Lower lobe of right lung (tissue), 2 donors: ENCODE results near the gene KRTAP13-1. TPM values are rescaled to one million over a fixed set of nuclear protein-coding genes. Genes with fewer than 3 reads are reported as not detected.

Experiments used
- ATAC-seq, 2 donors: fragments of 200-7000 bp; cut with Tn5 transposase; one replicate each; pipeline ENCODE4 v1.9.1; 2020 to 2022; ENCODE audit warnings: mild to moderate bottlenecking in 2 of 2, moderate library complexity in 2 of 2
- DNase-seq: peaks from one replicate; pipeline ENCODE4 v3.0.0-alpha.2; 2020
- H3K27ac ChIP-seq: fragments of 200-600 bp; one replicate; pipeline ENCODE4 v1.8.0; 2022
- H3K27me3 ChIP-seq: fragments of 200-600 bp; one replicate; pipeline ENCODE4 v1.8.0; 2022; ENCODE audit warnings: low read depth
- H3K36me3 ChIP-seq: fragments of 200-600 bp; one replicate; pipeline ENCODE4 v1.8.0; 2022; ENCODE audit warnings: mild to moderate bottlenecking
- H3K4me1 ChIP-seq: fragments of 200-600 bp; one replicate; pipeline ENCODE4 v1.8.0; 2022
- H3K4me3 ChIP-seq: fragments of 200-600 bp; one replicate; pipeline ENCODE4 v1.8.0; 2022; ENCODE audit warnings: mild to moderate bottlenecking
- H3K9me3 ChIP-seq: fragments of 200-600 bp; one replicate; pipeline ENCODE4 v1.8.0; 2022
- intact Hi-C: fragments of 100-400 bp; cut with DNase I; formaldehyde crosslinking; loops from one replicate; pipeline ENCODE4 v1.11.0; 2022
- long read RNA-seq: library from polyadenylated mRNA; unstranded; transcript quantifications from one replicate; pipeline ENCODE4 v2.0.0, GENCODE V29; 2021
- total RNA-seq: library from RNA; stranded (reverse); fragmentation: NEBNext Ultra II Directional; extraction: Animal tissue kit (Norgen Biotek cat#: 25700); gene quantifications from one replicate; pipeline ENCODE4 v1.2.1, GENCODE V29; 2021
- TF ChIP-seq, protein P1 (sequence below): fragments of 200-600 bp; IDR thresholded peaks from one replicate; pipeline ENCODE4 v1.8.0; 2022; ENCODE audit warnings: antibody characterized with exemption, mild to moderate bottlenecking
- donor health status: DM: no; HTN: yes; CAD: no; lungs with severe emphysema.

The KRTAP13-1 gene, protein sequence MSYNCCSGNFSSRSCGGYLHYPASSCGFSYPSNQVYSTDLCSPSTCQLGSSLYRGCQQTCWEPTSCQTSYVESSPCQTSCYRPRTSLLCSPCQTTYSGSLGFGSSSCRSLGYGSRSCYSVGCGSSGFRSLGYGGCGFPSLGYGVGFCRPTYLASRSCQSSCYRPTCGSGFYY
- total RNA-seq = not detected
- long read RNA-seq = 0 reads

- ATAC-seq (no peak), DNase-seq (no peak)
- H3K4me3 ChIP-seq = no peak within 1 kb of the TSS
- intact Hi-C loops = no loop called here
- H3K27ac ChIP-seq = no peak within 1 kb of the TSS
- TF ChIP-seq, protein P1, sequence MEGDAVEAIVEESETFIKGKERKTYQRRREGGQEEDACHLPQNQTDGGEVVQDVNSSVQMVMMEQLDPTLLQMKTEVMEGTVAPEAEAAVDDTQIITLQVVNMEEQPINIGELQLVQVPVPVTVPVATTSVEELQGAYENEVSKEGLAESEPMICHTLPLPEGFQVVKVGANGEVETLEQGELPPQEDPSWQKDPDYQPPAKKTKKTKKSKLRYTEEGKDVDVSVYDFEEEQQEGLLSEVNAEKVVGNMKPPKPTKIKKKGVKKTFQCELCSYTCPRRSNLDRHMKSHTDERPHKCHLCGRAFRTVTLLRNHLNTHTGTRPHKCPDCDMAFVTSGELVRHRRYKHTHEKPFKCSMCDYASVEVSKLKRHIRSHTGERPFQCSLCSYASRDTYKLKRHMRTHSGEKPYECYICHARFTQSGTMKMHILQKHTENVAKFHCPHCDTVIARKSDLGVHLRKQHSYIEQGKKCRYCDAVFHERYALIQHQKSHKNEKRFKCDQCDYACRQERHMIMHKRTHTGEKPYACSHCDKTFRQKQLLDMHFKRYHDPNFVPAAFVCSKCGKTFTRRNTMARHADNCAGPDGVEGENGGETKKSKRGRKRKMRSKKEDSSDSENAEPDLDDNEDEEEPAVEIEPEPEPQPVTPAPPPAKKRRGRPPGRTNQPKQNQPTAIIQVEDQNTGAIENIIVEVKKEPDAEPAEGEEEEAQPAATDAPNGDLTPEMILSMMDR = no peak
- peaks cover 3% of the 10 kb centered on the region for H3K9me3 ChIP-seq
- H3K27me3 ChIP-seq = no peaks in the 10 kb centered on the region
- H3K36me3 ChIP-seq = no peaks in the 10 kb centered on the region
- H3K4me1 ChIP-seq = no peaks in the 10 kb centered on the region
These were observed at the start of gene KRTAP13-1 for GRCh38 chr21:30395731-30396130. Gene KRTAP13-1 (plus strand): TSS chr21:30396031. CDS start chr21:30396087, 56 bp downstream.

GRCh38 chr21:30348506-30348905 is 47.3 kb upstream of the KRTAP13-1 start, which contains the start of gene KRTAP23-1:
Gene KRTAP23-1 (minus strand): TSS chr21:30348606. CDS start chr21:30348606, 0 bp downstream.
- DNase-seq = no peak
- no peaks in the 10 kb centered on the region for H3K9me3 ChIP-seq
- TF ChIP-seq, protein P1 = no peak
- no peaks in the 10 kb centered on the region for H3K36me3 ChIP-seq
- H3K27me3 ChIP-seq = no peaks in the 10 kb centered on the region
- intact Hi-C loops = no loop called here
- no peak within 1 kb of the TSS for H3K4me3 ChIP-seq
- H3K4me1 ChIP-seq = no peaks in the 10 kb centered on the region
- H3K27ac ChIP-seq = no peak within 1 kb of the TSS
- no peak for ATAC-seq

DNA sequence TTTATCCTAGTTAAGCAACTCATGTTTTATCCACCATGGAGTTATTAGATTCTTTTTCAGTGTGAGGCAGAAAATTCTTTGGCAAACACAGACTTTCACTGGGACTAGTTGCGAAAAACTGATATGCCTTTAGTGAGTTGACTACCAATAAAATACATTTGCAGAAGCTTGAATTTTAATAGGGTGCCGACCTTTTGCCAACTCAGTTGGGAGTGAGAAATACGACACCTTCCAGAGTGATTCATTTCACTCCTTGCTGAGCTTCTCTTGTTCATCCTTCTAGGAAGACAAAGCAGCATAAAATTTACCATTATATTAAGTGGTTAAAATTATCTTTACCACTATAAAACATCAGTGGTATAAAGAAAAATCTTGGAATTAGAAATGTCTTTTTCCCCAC is 46.3 kb upstream of the KRTAP13-1 start:
- no peaks in the 10 kb centered on the region for H3K9me3 ChIP-seq
- intact Hi-C loops = no loop called here
- no peaks in the 10 kb centered on the region for H3K27me3 ChIP-seq
- no peak overlapping the region for H3K4me3 ChIP-seq
- H3K4me1 ChIP-seq = no peaks in the 10 kb centered on the region
- no peak for DNase-seq
- H3K36me3 ChIP-seq = no peaks in the 10 kb centered on the region
- TF ChIP-seq, protein P1 = no peak
- no peak overlapping the region for H3K27ac ChIP-seq
- ATAC-seq = no peak

DNA sequence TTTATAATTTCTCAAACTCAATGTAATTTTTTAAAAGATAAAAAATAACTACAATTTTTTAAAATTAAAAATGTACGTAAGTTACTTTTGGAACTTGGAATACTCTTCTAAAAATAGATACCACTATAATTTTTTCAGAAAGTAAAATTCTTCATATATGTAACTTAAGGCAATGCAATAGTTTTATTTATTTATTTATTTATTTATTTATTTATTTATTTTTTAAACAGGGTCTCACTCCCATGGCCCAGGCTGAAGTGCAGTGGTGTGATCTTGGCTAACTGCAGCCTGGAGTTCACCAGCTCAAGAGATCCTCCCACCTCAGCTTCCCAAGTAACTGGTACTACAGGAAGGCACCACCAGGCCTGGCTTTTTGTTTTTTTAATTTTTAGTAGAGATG is 44.3 kb upstream of the KRTAP13-1 start:
- TF ChIP-seq, protein P1 = no peak
- DNase-seq = no peak
- Histone ChIP-seq H3K4me3 (no peak overlapping the region), H3K9me3 (no peaks in the 10 kb centered on the region), H3K36me3 (no peaks in the 10 kb centered on the region), H3K27ac (no peak overlapping the region), H3K27me3 (no peaks in the 10 kb centered on the region), H3K4me1 (no peaks in the 10 kb centered on the region)
- intact Hi-C loops = no loop called here
- ATAC-seq = no peak

GRCh38 chr21:30354308-30355005 is 41.4 kb upstream of the KRTAP13-1 start:
- DNase-seq (no peak), ATAC-seq (no peak)
- no peaks in the 10 kb centered on the region for H3K27me3 ChIP-seq
- TF ChIP-seq, protein P1 = no peak
- H3K4me1 ChIP-seq = no peaks in the 10 kb centered on the region
- H3K4me3 ChIP-seq = no peak overlapping the region
- no peaks in the 10 kb centered on the region for H3K9me3 ChIP-seq
- H3K36me3 ChIP-seq = no peaks in the 10 kb centered on the region
- no peak overlapping the region for H3K27ac ChIP-seq
- intact Hi-C loops = no loop called here
